Activated effector memory CD4-positive, alpha-beta T cell treated with Interleukin-2 at 50 U/mL for 16 hours (primary cell): ENCODE data around the gene PLA2G4E.

Source experiments
- DNase-seq: peaks from one replicate; pipeline ENCODE4 v3.0.0-alpha.2; 2020

Gene PLA2G4E

GRCh38 chr15:41932511-41933289, 88.1 kb downstream of the PLA2G4E start:
- no peak for DNase-seq

DNA sequence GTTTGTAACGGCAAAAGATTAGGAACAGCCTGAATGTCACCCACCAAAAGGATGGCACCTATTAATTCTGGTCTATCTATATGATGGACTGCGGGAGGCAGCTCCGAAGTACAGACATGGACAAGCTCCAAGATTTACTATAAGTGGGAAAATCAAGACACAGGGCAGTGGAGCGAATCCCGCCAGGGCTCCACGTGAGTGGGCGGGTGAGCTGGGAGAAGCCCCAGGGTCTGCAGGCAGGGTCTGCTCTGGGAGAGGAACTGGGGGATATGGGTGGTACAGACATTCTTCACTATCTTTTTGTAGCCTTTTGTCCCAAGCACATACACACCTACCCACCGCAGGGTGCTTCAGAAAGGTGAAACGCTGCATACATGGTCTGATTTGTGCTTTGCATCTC, 88.7 kb downstream of the PLA2G4E start:
- no peak for DNase-seq
